ENCODE data around the gene NAV2.
"Not testable (repeated sequence)": the region's sequence is repeated elsewhere in the genome, so short reads cannot be mapped to it uniquely, and the experiment has no call there.

Gene NAV2

GRCh38 chr11:19872512-19873145, 160.0 kb downstream of the NAV2 start:
- no peak for DNase-seq

DNA sequence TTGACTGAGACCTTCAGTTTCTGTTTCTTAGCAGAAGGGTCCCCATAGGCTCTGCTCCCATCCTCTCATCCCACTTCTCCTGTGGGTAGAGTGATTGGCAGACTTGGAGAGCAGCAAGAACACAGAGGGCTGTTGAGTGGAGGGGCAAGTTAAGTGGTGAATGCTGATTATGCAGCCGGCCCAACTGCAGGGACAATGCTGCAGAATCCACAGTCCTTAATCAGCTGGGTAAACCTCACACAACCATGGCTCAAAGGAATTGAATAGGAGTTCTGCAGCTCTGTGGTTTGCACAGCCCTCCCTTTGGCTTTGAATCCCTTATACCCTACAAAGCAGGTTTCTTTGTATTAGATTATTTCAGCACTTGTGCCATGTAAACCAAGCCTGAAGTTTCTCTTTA, 161.1 kb downstream of the NAV2 start:
- DNase-seq = no peak

- no peak for DNase-seq
These were observed 161.6 kb downstream of the NAV2 start for GRCh38 chr11:19874266-19874665.

DNA sequence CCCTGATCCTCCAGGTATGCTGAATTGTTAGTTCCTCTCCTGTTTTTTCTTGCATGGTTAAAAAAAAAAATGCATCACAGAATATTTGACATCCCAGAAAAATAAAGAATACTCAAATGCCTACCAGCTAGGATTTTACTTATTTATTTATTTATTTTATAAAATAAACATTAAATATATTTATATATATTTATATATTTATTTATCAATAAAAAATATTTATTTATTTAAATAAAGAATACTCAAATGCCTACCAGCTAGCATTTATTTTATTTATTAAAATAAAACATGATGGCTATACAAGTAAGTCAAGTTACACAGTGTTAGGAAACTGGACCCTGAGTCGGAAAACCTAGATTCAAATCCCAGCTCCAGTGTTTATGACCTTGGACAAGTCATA, 164.1 kb downstream of the NAV2 start:
- no peak for DNase-seq

- DNase-seq = no peak
These were observed 165.9 kb downstream of the NAV2 start for GRCh38 chr11:19878520-19878919.

DNA sequence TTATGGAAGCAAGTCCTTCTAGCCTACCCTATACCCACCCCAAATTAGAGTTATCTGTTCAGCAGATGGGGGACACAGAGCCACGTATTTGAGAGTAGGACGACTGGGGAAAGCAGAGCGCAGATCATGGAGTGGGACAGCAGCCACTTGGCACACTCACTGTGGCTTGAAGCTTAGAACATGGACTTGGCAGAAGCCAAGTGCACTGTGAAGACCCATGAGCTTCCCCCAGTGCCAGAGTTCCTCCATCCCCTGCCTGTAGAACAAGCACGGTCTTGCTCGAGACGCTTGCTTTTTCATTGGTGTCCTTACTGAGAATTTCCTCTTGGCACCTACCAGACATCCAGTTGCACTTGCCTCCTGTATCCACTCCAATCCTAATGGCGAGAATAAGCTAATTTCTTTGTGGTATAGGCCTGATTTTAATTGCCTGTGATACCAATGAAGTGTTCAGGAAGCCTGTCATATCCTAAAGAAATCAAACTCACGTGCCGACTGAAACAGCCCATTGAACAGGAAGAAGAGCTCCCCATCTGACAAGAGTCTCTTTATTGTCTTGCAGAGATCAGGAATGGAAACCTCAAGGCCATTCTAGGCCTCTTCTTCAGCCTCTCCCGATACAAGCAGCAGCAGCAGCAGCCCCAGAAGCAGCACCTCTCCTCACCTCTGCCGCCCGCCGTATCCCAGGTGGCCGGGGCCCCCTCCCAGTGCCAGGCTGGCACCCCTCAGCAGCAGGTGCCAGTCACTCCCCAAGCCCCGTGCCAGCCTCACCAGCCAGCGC, 166.9 kb downstream of the NAV2 start:
- DNase-seq = no peak

- no peak for DNase-seq
These were observed 167.4 kb downstream of the NAV2 start for GRCh38 chr11:19880088-19880345.

DNA sequence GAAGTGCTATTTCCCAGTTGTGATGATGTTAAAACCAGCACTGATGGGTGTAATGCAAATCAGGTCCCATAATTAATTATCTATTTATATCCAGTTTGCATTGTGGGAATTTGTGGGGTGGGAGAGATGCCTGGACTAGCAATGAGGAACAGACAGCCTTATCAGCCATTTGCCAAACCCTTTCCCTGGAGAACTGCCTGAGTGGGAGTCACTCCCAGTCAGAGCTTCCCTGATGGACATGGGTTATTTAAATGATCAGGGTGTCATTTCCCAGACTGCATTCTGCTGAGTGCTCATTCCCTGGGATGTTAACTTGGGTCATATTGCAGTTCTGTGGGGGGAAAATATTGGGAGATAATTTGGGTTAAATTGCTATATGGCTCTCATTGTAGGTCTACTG, 168.5 kb downstream of the NAV2 start:
- DNase-seq = no peak

- DNase-seq = no peak
These were observed 169.7 kb downstream of the NAV2 start for GRCh38 chr11:19882356-19882755.

DNA sequence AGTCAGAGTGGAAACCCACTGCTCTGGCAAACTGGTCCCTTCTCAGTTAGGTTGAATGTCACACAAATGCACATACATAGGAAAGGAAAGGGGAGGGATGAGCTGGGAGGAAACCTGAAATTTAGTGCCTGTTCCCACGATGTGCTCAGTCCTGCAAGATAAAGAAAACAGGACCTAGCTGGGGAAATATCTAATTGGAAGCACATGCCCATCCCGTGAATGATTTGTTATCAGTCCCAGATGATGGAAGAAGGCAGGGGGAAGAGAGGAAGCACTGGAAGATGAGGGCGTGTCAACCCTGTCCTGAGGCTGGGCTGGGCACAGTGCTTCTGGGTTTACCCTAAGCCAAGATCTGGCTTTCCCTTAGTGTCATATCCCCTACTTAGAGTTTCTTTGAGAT, 173.9 kb downstream of the NAV2 start:
- no peak for DNase-seq

GRCh38 chr11:19887842-19888241, 175.2 kb downstream of the NAV2 start:
- no peak for DNase-seq

GRCh38 chr11:19889531-19889930, 176.9 kb downstream of the NAV2 start:
- DNase-seq = no peak

DNA sequence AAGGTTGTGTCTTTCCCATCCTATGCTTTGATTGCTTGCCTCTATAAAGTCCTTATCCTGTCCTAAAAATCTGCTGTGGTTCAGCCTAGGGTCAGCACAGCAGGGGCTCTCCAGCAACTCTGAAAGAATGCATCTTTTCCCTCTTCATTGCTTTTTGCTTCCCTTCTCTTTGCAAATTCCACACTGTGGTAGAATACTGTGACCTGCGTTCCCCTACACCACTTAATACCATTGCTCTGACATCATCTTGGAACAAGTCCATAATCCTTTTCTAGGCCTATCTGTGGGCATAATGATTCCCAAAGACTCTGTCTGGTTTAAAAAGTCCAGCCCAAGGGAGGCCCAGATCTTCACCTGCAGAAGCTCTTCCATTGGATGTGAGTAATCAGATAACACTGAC, 177.7 kb downstream of the NAV2 start:
- no peak for DNase-seq

GRCh38 chr11:19891022-19891421, 178.4 kb downstream of the NAV2 start:
- no peak for DNase-seq

DNA sequence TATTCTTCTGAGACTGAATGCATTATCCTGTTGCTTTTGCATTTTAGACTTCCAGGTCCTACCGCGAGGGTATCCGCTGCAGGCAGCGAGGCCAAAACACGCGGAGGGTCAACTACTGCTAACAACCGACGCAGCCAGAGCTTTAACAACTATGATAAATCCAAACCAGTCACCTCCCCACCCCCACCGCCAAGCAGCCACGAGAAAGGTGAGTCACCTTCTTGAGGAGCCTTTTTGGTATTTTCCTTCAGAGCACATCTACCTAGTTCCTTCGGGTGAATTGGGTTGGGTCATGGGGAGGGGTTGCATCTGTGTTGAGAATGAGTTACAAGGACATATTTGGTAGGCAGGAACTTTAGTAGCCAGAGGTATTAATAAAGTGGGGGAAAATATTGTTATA, 179.8 kb downstream of the NAV2 start:
- DNase-seq = no peak

- no peak for DNase-seq
These were observed 180.2 kb downstream of the NAV2 start for GRCh38 chr11:19892876-19893275.

GRCh38 chr11:19894404-19894803, 181.8 kb downstream of the NAV2 start:
- no peak for DNase-seq

DNA sequence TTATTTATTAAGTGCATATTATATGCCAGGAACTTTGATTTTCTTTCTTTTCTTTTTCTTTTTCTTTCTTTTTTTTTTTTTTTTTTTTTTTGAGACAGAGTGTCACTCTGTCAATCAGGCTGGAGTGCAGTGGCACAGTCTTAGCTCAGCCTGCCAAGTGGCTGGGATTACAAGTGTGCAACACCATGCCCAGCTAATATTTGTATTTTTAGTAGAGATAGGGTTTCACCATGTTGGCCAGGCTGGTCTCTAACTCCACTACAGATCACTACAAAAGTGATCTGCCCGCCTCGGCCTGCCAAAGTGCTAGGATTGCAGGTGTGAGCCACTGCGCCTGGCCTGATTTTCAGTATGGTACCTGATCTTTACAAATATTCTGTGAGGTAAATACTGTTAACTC, 182.4 kb downstream of the NAV2 start:
- DNase-seq = not testable (repeated sequence)

DNA sequence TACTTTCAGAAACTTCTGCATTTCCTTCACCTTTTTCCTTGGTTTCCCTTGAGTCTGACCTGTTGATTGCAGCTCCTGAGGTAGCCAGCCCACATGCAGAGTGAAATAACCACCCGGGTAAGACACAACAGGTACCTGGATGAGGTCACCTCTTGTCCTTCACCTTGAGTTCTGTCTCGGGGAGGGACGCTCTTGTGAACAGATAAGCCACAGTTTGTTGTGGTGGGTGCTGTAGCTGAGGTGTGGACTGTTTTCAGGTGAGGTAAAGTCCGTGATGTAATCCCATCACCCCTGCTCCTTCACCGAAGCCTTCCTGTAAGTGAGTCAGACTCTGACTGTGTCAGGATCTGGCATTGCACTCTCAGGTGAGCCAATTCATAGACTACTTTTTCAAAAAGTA, 183.1 kb downstream of the NAV2 start:
- no peak for DNase-seq

DNA sequence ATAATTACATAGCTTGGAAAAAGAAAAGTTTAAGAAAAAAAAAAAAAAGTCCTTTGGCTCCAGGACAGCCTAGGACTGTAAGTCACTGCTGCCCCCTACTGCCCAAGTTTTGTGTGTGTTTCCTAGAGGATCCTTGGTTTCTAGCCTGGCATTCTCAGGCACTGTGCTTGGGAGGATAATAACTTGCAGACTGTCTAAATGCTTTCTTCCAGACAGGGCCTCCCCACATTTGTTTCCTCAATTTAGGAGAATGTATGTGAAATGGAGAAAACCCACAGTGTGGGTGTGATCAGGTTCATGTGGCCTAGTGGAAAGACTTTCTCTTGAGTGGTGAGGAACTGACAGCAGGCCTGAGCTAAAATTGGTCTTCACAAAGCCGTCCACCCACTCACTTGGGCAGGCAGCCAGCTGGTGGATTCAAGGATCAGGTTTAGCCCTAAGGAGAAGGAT, 191.0 kb downstream of the NAV2 start:
- DNase-seq = peak; percentile 3 to 26

DNA sequence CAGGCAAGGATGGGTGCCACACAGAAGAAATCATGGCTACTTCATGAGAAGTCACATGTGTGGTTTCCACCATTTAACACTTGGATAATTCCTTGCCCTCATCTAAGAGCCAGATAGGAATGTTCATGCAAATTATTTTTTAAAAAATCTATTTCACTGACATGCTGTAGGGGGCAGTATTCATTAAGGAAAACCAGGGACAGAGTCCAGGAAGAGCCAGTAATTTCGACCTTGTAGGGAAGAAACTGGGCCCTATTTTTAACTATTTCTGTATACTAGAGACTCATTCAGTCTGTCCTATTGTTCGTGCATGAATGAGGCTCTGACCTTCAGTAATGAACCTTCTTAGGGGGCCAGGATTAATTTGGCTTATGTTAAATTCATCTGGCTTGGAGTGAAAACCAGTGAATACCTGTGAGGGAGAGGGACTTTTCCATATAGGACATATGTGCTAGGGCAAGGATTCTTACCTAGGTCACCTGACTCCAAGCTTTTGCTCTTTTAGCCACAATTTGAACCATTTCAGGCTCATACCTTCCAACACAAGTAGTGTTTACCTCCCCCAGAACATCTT, 192.7 kb downstream of the NAV2 start:
- no peak for DNase-seq

GRCh38 chr11:19906126-19906525, 193.5 kb downstream of the NAV2 start:
- no peak for DNase-seq

GRCh38 chr11:19907008-19907579, 194.5 kb downstream of the NAV2 start:
- no peak for DNase-seq

DNA sequence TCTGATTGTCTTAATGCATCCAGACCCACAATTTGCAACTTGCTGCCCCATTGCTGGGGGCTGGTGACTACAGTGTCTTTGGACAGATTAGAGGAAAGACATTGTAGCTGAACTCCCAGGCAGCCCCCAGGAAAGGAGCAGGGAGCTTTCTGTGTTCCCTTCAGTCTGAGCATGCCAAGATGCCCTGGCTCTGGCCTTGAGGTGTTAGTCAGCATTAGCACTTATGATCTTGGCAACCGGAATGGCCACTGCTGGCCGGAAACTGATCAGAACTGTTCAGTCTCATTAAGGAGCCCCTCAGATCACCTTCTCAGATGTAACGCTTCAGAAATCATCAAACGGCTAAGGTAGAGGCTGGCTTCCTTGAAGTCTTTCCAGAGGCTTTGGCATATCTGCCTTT, 195.2 kb downstream of the NAV2 start:
- DNase-seq = no peak
